ENCODE data around the gene OR52I2. TPM values are rescaled to one million over a fixed set of nuclear protein-coding genes. Genes with fewer than 3 reads are reported as not detected.

Gene OR52I2
- total RNA-seq, 4 donors from 2014 or later = not detected

DNA sequence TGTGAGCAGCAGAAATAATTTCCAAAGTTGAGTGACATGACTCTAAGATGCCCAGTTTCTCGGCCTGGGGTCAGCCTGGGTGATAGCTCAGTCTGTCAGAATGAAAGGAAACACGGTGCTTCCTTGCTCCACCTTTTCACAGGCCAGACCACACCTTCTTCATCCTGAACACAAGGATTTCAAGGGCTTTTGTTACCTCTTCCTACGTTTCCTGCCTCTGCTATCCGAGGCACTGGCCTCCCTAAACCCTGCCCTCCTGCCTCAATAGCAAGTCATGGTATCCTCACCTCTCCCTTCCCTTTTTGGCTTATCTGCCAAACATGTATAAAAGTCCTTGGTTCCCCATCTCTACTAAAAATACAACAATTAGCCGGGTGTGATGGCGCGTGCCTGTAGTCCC, 60.5 kb downstream of the OR52I2 start:
- Histone ChIP-seq H3K4me1 (peaks cover 0 to 39% (median 5%) of the 10 kb centered on the region in 3 donors), H3K4me3 (no peak overlapping the region), H3K27me3 (no peaks in the 10 kb centered on the region), H3K9me3 (no peaks in the 10 kb centered on the region), H3K27ac (no peak overlapping the region), H3K36me3 (no peaks in the 10 kb centered on the region)
- TF ChIP-seq POLR2A (IDR thresholded peaks at IDR 0.05) (no peak), EP300 (IDR thresholded peaks at IDR 0.05) (no peak), POLR2AphosphoS5 (IDR thresholded peaks at IDR 0.05) (no peak)
- TF ChIP-seq, protein P1, sequence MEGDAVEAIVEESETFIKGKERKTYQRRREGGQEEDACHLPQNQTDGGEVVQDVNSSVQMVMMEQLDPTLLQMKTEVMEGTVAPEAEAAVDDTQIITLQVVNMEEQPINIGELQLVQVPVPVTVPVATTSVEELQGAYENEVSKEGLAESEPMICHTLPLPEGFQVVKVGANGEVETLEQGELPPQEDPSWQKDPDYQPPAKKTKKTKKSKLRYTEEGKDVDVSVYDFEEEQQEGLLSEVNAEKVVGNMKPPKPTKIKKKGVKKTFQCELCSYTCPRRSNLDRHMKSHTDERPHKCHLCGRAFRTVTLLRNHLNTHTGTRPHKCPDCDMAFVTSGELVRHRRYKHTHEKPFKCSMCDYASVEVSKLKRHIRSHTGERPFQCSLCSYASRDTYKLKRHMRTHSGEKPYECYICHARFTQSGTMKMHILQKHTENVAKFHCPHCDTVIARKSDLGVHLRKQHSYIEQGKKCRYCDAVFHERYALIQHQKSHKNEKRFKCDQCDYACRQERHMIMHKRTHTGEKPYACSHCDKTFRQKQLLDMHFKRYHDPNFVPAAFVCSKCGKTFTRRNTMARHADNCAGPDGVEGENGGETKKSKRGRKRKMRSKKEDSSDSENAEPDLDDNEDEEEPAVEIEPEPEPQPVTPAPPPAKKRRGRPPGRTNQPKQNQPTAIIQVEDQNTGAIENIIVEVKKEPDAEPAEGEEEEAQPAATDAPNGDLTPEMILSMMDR (IDR thresholded peaks at IDR 0.05) = no peak
- WGBS, 2 donors (ENCODE audit: low coverage in 1 of 2) = 70% methylated on average over 5 of the region's 7 CpGs; no CpG with 5 or more reads in 1 of the 2 donors
- ATAC-seq = no peak

Other genes starting within 250 kb of the OR52I2 start
- not detected for gene OR52B4, start 213.4 kb upstream of the OR52I2 start, total RNA-seq
- gene TRIM21, start 188.0 kb upstream of the OR52I2 start, total RNA-seq = 10 to 100 TPM; 16.1 to 20.1 (median 17.0) TPM
- under 1 TPM in 1 of 4 donors, not detected in 3; 0.94 TPM for gene OR52K2, start 132.4 kb upstream of the OR52I2 start, total RNA-seq
- gene OR52K1, start 99.1 kb upstream of the OR52I2 start, total RNA-seq = not detected
- not detected for gene OR52M1, start 36.6 kb upstream of the OR52I2 start, total RNA-seq
- not detected for gene OR52I1, start 12.3 kb downstream of the OR52I2 start, total RNA-seq
- 10 to 100 TPM; 12.0 to 17.3 (median 14.0) TPM for gene TRIM68, start 26.5 kb downstream of the OR52I2 start, total RNA-seq
- not detected for gene OR51D1, start 55.7 kb downstream of the OR52I2 start, total RNA-seq
- under 1 TPM; 0.27 to 0.78 (median 0.65) TPM for gene OR51E1, start 62.2 kb downstream of the OR52I2 start, total RNA-seq
- 1 to 10 TPM in 1 of 4 donors, under 1 TPM in 2, not detected in 1; 0.67 to 2.5 (median 0.94) TPM for gene OR51E2, start 116.1 kb downstream of the OR52I2 start, total RNA-seq
- gene MMP26, start 123.0 kb downstream of the OR52I2 start, total RNA-seq = not detected
- not detected for gene OR51F1, start 188.2 kb downstream of the OR52I2 start, total RNA-seq
- gene OR52R1, start 222.6 kb downstream of the OR52I2 start, total RNA-seq = not detected
- not detected for gene OR51F2, start 239.6 kb downstream of the OR52I2 start, total RNA-seq